ENCODE results near the gene ARHGEF12. TPM values are rescaled to one million over a fixed set of nuclear protein-coding genes. Genes with fewer than 3 reads are reported as not detected.

The ARHGEF12 gene
- total and polyA plus RNA-seq, 3 donors from 2014 or later: 26.6 to 74.1 (median 72.7) TPM

- intact Hi-C loops (cut with DNase I; ENCODE audit: low total_unique reads): no loop called here
- no peaks in the 10 kb centered on the region for H3K27me3 ChIP-seq
These were observed 162.9 kb downstream of the ARHGEF12 start for GRCh38 chr11:120499088-120499487.

GRCh38 chr11:120499859-120500258 is 163.6 kb downstream of the ARHGEF12 start:
- intact Hi-C loops (cut with DNase I; ENCODE audit: low total_unique reads): no loop called here
- Histone ChIP-seq H3K4me1 (no peaks in the 10 kb centered on the region), H3K36me3 (ENCODE audit: low read depth, missing control alignments) (no peaks in the 10 kb centered on the region), H3K9me3 (no peaks in the 10 kb centered on the region), H3K27ac (no peak overlapping the region), H3K4me3 (no peak overlapping the region), H3K27me3 (no peaks in the 10 kb centered on the region)
- DNase-seq: no peak
- WGBS, 2 donors: 77 to 83% methylated on average over 5 of the region's 5 CpGs
- TF ChIP-seq POLR2A (IDR thresholded peaks at IDR 0.05): no peak
- TF ChIP-seq, protein P1, sequence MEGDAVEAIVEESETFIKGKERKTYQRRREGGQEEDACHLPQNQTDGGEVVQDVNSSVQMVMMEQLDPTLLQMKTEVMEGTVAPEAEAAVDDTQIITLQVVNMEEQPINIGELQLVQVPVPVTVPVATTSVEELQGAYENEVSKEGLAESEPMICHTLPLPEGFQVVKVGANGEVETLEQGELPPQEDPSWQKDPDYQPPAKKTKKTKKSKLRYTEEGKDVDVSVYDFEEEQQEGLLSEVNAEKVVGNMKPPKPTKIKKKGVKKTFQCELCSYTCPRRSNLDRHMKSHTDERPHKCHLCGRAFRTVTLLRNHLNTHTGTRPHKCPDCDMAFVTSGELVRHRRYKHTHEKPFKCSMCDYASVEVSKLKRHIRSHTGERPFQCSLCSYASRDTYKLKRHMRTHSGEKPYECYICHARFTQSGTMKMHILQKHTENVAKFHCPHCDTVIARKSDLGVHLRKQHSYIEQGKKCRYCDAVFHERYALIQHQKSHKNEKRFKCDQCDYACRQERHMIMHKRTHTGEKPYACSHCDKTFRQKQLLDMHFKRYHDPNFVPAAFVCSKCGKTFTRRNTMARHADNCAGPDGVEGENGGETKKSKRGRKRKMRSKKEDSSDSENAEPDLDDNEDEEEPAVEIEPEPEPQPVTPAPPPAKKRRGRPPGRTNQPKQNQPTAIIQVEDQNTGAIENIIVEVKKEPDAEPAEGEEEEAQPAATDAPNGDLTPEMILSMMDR (IDR thresholded peaks at IDR 0.05): no peak

More at GRCh38 chr11:120499088-120499487, 162.9 kb downstream of the ARHGEF12 start:
- Histone ChIP-seq H3K9me3 (no peaks in the 10 kb centered on the region), H3K36me3 (ENCODE audit: low read depth, missing control alignments) (no peaks in the 10 kb centered on the region), H3K4me3 (no peak overlapping the region), H3K27ac (no peak overlapping the region), H3K4me1 (no peaks in the 10 kb centered on the region)
- TF ChIP-seq, protein P1 (IDR thresholded peaks at IDR 0.05): no peak
- TF ChIP-seq POLR2A (IDR thresholded peaks at IDR 0.05): no peak
- DNase-seq: no peak
- WGBS, 2 donors: 84 to 87% methylated on average over 8 of the region's 8 CpGs

- Histone ChIP-seq H3K9me3 (no peaks in the 10 kb centered on the region), H3K4me1 (no peaks in the 10 kb centered on the region), H3K4me3 (no peak overlapping the region), H3K36me3 (ENCODE audit: low read depth, missing control alignments) (no peaks in the 10 kb centered on the region), H3K27ac (no peak overlapping the region), H3K27me3 (no peaks in the 10 kb centered on the region)
- TF ChIP-seq, protein P1 (IDR thresholded peaks at IDR 0.05): no peak
- TF ChIP-seq POLR2A (IDR thresholded peaks at IDR 0.05): no peak
- WGBS, 2 donors: 64 to 72% methylated on average over 13 to 14 of the region's 14 CpGs
- intact Hi-C loops (cut with DNase I; ENCODE audit: low total_unique reads): no loop called here
- DNase-seq: no peak
These were observed 164.3 kb downstream of the ARHGEF12 start for GRCh38 chr11:120500414-120501071.

DNA sequence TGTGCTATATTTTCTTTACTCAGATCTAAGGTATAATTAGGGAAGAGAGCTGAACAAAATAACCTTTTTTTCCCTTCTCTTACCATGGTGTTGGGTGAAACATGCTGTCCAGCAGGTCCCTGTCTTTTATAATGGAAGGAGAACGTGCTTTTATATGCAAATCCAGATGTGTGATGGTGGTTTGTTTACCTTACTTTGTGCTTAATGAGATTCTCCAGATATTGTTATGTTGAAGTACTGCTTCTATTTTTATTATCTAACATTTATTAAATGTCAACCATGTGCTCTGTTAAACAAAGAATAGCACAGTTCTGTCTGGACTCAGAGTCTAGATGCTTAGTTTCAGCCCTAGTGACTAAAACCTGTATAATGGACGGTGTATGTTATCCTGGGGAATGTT is 165.2 kb downstream of the ARHGEF12 start:
- intact Hi-C loops (cut with DNase I; ENCODE audit: low total_unique reads): no loop called here
- Histone ChIP-seq H3K4me3 (no peak overlapping the region), H3K27me3 (no peaks in the 10 kb centered on the region), H3K36me3 (ENCODE audit: low read depth, missing control alignments) (no peaks in the 10 kb centered on the region), H3K27ac (no peak overlapping the region), H3K9me3 (no peaks in the 10 kb centered on the region), H3K4me1 (no peaks in the 10 kb centered on the region)
- DNase-seq: no peak
- no peak for TF ChIP-seq POLR2A (IDR thresholded peaks at IDR 0.05)
- TF ChIP-seq, protein P1 (IDR thresholded peaks at IDR 0.05): no peak
- 71 to 72% methylated on average over 2 of the region's 2 CpGs for WGBS, 2 donors
